ENCODE data around the gene CHL1.

CHL1 gene

GRCh38 chr3:294581-294980 lies 98.0 kb downstream of the CHL1 start:
- TF ChIP-seq, protein P1, sequence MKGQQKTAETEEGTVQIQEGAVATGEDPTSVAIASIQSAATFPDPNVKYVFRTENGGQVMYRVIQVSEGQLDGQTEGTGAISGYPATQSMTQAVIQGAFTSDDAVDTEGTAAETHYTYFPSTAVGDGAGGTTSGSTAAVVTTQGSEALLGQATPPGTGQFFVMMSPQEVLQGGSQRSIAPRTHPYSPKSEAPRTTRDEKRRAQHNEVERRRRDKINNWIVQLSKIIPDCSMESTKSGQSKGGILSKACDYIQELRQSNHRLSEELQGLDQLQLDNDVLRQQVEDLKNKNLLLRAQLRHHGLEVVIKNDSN (IDR thresholded peaks at IDR 0.05), result no peak
- TF ChIP-seq, protein P2, sequence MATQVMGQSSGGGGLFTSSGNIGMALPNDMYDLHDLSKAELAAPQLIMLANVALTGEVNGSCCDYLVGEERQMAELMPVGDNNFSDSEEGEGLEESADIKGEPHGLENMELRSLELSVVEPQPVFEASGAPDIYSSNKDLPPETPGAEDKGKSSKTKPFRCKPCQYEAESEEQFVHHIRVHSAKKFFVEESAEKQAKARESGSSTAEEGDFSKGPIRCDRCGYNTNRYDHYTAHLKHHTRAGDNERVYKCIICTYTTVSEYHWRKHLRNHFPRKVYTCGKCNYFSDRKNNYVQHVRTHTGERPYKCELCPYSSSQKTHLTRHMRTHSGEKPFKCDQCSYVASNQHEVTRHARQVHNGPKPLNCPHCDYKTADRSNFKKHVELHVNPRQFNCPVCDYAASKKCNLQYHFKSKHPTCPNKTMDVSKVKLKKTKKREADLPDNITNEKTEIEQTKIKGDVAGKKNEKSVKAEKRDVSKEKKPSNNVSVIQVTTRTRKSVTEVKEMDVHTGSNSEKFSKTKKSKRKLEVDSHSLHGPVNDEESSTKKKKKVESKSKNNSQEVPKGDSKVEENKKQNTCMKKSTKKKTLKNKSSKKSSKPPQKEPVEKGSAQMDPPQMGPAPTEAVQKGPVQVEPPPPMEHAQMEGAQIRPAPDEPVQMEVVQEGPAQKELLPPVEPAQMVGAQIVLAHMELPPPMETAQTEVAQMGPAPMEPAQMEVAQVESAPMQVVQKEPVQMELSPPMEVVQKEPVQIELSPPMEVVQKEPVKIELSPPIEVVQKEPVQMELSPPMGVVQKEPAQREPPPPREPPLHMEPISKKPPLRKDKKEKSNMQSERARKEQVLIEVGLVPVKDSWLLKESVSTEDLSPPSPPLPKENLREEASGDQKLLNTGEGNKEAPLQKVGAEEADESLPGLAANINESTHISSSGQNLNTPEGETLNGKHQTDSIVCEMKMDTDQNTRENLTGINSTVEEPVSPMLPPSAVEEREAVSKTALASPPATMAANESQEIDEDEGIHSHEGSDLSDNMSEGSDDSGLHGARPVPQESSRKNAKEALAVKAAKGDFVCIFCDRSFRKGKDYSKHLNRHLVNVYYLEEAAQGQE (IDR thresholded peaks at IDR 0.05; ENCODE audit: low read depth), result no peak
- TF ChIP-seq CREB1 (IDR thresholded peaks at IDR 0.05; ENCODE audit: low read depth) (no peak), EGR1 (IDR thresholded peaks at IDR 0.05) (no peak), MAX (IDR thresholded peaks at IDR 0.05) (no peak), NFIC (IDR thresholded peaks at IDR 0.05) (no peak), FOXM1 (IDR thresholded peaks at IDR 0.05; ENCODE audit: borderline replicate concordance, low read depth) (no peak), ZBTB7A (IDR thresholded peaks at IDR 0.05; ENCODE audit: low read depth) (no peak), EP300 (IDR thresholded peaks at IDR 0.05; ENCODE audit: borderline replicate concordance) (no peak), TEAD4 (IDR thresholded peaks at IDR 0.05) (no peak), RAD21 (IDR thresholded peaks at IDR 0.05; ENCODE audit: low read depth) (no peak)

- TF ChIP-seq CREB1 (IDR thresholded peaks at IDR 0.05; ENCODE audit: low read depth) (no peak), FOXM1 (IDR thresholded peaks at IDR 0.05; ENCODE audit: borderline replicate concordance, low read depth) (no peak), ZBTB7A (IDR thresholded peaks at IDR 0.05; ENCODE audit: low read depth) (no peak), TCF12 (IDR thresholded peaks at IDR 0.05; ENCODE audit: low read depth) (no peak), EP300 (IDR thresholded peaks at IDR 0.05; ENCODE audit: borderline replicate concordance) (no peak), TAF1 (IDR thresholded peaks at IDR 0.05; ENCODE audit: low read depth) (no peak), CEBPB (IDR thresholded peaks at IDR 0.05) (no peak), YY1 (IDR thresholded peaks at IDR 0.05; ENCODE audit: low read depth) (no peak), RAD21 (IDR thresholded peaks at IDR 0.05; ENCODE audit: low read depth) (no peak), NFIC (IDR thresholded peaks at IDR 0.05) (no peak), EGR1 (IDR thresholded peaks at IDR 0.05) (no peak), MAX (IDR thresholded peaks at IDR 0.05) (no peak), TEAD4 (IDR thresholded peaks at IDR 0.05) (no peak)
- TF ChIP-seq, protein P1 (IDR thresholded peaks at IDR 0.05), result no peak
- TF ChIP-seq, protein P2 (IDR thresholded peaks at IDR 0.05; ENCODE audit: low read depth), result no peak
These were observed 98.6 kb downstream of the CHL1 start for GRCh38 chr3:295166-295565.

GRCh38 chr3:297585-297984 lies 101.0 kb downstream of the CHL1 start:
- no peak for TF ChIP-seq MAX (IDR thresholded peaks at IDR 0.05)
- no peak for TF ChIP-seq TEAD4 (IDR thresholded peaks at IDR 0.05)
- no peak for TF ChIP-seq TAF1 (IDR thresholded peaks at IDR 0.05; ENCODE audit: low read depth)
- TF ChIP-seq FOXM1 (IDR thresholded peaks at IDR 0.05; ENCODE audit: borderline replicate concordance, low read depth), result no peak

GRCh38 chr3:299590-300301 lies 103.2 kb downstream of the CHL1 start:
- no peak for TF ChIP-seq EGR1 (IDR thresholded peaks at IDR 0.05)
- TF ChIP-seq, protein P2 (IDR thresholded peaks at IDR 0.05; ENCODE audit: low read depth), result no peak
- TF ChIP-seq CEBPB (IDR thresholded peaks at IDR 0.05), result no peak
- no peak for TF ChIP-seq TEAD4 (IDR thresholded peaks at IDR 0.05)
- no peak for TF ChIP-seq TCF12 (IDR thresholded peaks at IDR 0.05; ENCODE audit: low read depth)
- TF ChIP-seq NFIC (IDR thresholded peaks at IDR 0.05), result no peak
- TF ChIP-seq CREB1 (IDR thresholded peaks at IDR 0.05; ENCODE audit: low read depth), result no peak
- no peak for TF ChIP-seq FOXM1 (IDR thresholded peaks at IDR 0.05; ENCODE audit: borderline replicate concordance, low read depth)
- TF ChIP-seq YY1 (IDR thresholded peaks at IDR 0.05; ENCODE audit: low read depth), result no peak
- TF ChIP-seq EP300 (IDR thresholded peaks at IDR 0.05; ENCODE audit: borderline replicate concordance), result no peak
- TF ChIP-seq, protein P1 (IDR thresholded peaks at IDR 0.05), result no peak
- no peak for TF ChIP-seq TAF1 (IDR thresholded peaks at IDR 0.05; ENCODE audit: low read depth)
- no peak for TF ChIP-seq MAX (IDR thresholded peaks at IDR 0.05)
- TF ChIP-seq ZBTB7A (IDR thresholded peaks at IDR 0.05; ENCODE audit: low read depth), result no peak
- no peak for TF ChIP-seq RAD21 (IDR thresholded peaks at IDR 0.05; ENCODE audit: low read depth)

Measured in Ishikawa (cell line).